Measurements from ENCODE around the gene MFNG.

DNA sequence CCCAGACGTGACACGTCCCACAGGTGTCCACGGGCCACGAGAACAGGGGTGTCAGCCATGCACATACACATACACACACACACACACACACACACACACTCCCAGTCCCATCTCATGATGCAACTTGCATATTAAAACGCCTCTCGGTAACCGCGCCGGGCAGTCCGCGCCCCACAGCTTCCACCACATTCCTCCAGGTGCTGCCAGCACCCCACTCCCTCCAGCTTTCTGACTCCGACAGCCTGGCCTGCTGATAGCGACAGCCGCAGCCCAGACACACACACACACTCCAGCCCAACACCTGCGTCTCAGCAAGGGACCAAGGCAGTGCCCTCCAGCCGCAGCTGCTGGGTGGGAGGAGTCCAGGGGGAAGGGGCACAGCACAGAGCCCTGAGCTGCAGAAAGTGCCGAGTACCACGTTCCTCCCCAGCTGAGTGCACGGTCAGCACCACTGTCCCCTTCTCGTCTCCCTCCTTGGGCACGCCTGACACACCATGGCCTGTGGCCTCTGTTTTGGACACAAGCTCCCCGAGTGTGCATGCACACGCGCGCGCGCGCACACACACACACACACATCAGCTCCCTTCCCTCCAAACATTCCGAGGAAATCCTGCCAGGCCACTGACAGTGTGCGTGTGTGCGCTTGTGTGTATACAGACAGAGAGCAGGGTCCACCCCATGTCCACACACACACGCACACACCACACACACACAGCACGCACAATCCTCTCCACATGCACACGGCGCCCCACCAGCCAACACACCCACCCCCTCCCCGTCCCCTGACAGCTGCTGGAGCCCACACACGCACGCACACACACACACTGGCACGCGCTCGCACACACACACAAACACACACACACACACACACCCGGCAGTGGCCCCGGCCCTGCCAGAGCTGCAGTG lies 60.1 kb downstream of the MFNG start:
- TF ChIP-seq, protein P1, sequence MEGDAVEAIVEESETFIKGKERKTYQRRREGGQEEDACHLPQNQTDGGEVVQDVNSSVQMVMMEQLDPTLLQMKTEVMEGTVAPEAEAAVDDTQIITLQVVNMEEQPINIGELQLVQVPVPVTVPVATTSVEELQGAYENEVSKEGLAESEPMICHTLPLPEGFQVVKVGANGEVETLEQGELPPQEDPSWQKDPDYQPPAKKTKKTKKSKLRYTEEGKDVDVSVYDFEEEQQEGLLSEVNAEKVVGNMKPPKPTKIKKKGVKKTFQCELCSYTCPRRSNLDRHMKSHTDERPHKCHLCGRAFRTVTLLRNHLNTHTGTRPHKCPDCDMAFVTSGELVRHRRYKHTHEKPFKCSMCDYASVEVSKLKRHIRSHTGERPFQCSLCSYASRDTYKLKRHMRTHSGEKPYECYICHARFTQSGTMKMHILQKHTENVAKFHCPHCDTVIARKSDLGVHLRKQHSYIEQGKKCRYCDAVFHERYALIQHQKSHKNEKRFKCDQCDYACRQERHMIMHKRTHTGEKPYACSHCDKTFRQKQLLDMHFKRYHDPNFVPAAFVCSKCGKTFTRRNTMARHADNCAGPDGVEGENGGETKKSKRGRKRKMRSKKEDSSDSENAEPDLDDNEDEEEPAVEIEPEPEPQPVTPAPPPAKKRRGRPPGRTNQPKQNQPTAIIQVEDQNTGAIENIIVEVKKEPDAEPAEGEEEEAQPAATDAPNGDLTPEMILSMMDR (IDR thresholded peaks at IDR 0.05) = no peak
- TF ChIP-seq POLR2A (IDR thresholded peaks at IDR 0.05) = no peak

Data from thyroid gland (tissue), 4 donors.